HG03575 (cell line): ENCODE data around the gene MFAP4.
"Not testable (repeated sequence)": the region's sequence is repeated elsewhere in the genome, so short reads cannot be mapped to it uniquely, and the experiment has no call there.

Source experiments
- ATAC-seq: cut with Tn5 transposase; IDR thresholded peaks from one replicate; pipeline ENCODE4 v1.9.1; 2021; ENCODE audit not compliant: unreplicated experiment, insufficient number of reproducible peaks, low FRiP score; ENCODE audit errors: extremely low read depth

Gene MFAP4

GRCh38 chr17:19362277-19363113, 24.5 kb downstream of the MFAP4 start, which contains the start of gene B9D1:
Gene B9D1 (minus strand): TSS chr17:19362723. CDS start chr17:19362569, 154 bp downstream.
- peak; percentile 58 for ATAC-seq

GRCh38 chr17:19361944-19362276, 25.1 kb downstream of the MFAP4 start:
- ATAC-seq = no peak

GRCh38 chr17:19361326-19361725, 25.7 kb downstream of the MFAP4 start:
- ATAC-seq = no peak

GRCh38 chr17:19360772-19361171, 26.2 kb downstream of the MFAP4 start:
- ATAC-seq = no peak

- no peak for ATAC-seq
Measured at GRCh38 chr17:19359856-19360255, 27.1 kb downstream of the MFAP4 start.

- no peak for ATAC-seq
Measured at GRCh38 chr17:19359151-19359550, 27.8 kb downstream of the MFAP4 start.

GRCh38 chr17:19357761-19358160, 29.2 kb downstream of the MFAP4 start:
- ATAC-seq = no peak

- no peak for ATAC-seq
Measured at GRCh38 chr17:19357351-19357750, 29.6 kb downstream of the MFAP4 start.

GRCh38 chr17:19354748-19355147, 32.2 kb downstream of the MFAP4 start:
- no peak for ATAC-seq

GRCh38 chr17:19353401-19353800, 33.6 kb downstream of the MFAP4 start:
- not testable (repeated sequence) for ATAC-seq

- no peak for ATAC-seq
Measured at GRCh38 chr17:19348806-19349205, 38.2 kb downstream of the MFAP4 start.

- no peak for ATAC-seq
Measured at GRCh38 chr17:19348081-19348650, 38.8 kb downstream of the MFAP4 start.

GRCh38 chr17:19347323-19348080, 39.5 kb downstream of the MFAP4 start:
- no peak for ATAC-seq

- ATAC-seq = no peak
Measured at GRCh38 chr17:19346351-19347255, 40.4 kb downstream of the MFAP4 start.

GRCh38 chr17:19345486-19346350, 41.3 kb downstream of the MFAP4 start:
- no peak for ATAC-seq

- no peak for ATAC-seq
Measured at GRCh38 chr17:19345067-19345460, 41.9 kb downstream of the MFAP4 start.

- ATAC-seq = no peak
Measured at GRCh38 chr17:19344311-19345066, 42.5 kb downstream of the MFAP4 start.
